GM04503 (cell line): Measurements from ENCODE around the gene IQGAP2.
"Not testable (repeated sequence)": the region's sequence is repeated elsewhere in the genome, so short reads cannot be mapped to it uniquely, and the experiment has no call there.

Experiments
- DNase-seq: peaks from one replicate; pipeline ENCODE4 v3.0.0-alpha.2; 2012; ENCODE audit warnings: low read depth

IQGAP2 gene

DNA sequence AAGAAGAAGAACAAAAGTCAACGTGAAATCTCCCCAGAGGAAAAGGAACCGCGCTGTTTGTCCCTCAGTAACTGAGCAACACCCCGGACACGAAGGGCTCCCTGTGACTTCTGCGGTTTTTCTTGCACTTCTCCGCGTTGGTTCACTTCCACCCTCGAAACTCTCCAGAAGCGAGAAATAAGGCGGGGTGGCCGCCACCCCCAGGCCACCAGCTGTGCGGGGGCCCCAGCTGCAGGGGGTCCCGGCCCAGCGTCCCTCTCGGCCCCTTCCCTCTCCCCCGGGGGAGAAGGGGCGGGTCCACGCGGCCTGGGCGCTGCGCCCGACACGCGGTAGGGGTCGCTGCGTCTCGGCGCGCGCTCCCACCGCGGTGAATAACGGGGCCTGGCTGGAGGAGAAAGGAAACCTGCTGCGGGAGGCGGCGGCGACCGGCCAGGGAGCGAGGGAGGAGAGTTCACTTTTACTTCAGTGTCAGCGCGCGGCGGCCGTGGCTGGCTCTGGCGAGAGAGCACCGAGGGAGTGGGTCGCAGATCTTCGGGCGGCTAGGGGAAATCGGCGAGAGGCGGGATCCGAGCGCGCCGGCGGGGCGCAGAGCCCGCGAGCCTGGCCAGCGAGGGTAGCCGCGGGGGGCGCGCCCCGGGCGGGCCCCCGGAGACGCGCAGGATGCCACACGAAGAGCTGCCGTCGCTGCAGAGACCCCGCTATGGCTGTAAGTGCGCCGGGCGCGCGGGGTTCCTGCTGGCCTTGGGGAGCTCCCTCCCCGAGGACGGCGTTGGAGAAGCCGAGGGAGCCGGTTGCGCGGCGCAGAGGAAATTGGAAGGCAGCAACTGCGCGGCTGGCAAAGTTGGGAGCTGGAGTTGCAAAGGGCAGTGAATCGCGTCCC lies at the start of gene IQGAP2:
TSS of gene IQGAP2 (plus strand) at position 400 of the 880 bp plus-strand sequence. CDS start at position 661, 261 bp downstream.
- DNase-seq: no peak

DNA sequence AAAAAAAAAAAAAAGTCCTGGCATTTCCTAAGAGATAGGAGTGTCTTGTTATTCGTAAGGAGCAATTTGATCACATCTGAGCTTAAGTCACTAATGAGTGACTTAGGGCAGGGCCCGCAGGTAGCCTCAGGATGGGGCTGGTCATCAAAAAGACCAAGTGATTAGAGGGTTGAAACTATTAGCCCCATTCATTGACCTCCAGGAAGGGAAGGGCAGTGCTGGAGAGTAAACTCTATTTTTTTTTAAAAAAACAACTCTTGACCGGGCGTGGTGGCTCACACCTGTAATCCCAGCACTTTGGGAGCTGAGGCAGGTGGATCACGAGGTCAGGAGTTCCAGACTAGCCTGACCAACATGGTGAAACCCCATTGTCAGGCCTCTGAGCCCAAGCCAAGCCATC lies 46.2 kb upstream of the IQGAP2 start:
- DNase-seq: no peak

DNA sequence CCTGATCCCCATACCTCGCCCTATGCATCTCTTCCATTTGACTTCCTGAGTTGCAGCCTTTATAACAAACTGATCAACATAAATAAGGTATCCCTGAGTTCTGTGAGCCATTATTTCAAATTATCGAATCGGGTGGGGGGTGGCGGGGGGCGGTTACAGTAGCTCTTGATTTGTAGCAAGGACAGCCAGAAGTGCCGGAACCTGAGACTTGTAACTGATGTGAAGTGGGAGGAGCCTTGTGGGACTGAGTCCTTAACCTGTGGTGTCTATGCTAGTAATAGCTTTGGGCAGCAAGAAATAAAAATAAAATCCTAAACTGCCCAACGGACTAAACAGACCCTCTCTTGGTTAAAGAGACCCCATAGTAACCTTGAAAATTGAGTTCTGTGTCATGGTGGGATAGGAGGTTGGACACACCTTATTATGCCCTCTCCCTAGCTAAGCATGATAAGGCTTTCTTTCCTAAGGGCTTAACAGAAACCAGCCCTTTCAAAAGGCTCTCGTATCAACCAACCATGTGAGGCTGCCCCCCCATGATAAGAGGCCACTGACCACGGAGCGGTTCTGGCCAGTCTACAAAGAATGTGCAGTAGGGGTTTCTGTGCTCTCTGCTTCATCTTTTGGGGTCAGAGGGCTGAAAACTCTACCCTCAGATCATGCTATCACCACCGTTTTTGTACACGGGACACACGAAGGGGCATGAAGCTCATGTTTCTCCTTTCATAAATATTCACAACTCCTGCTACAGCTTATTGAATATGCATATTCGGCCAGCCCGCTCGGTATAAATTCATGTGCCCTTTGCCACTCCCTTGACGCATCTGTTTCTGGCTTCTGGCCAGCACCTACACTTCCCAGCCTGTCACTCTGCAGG lies 39.5 kb upstream of the IQGAP2 start:
- no peak for DNase-seq

DNA sequence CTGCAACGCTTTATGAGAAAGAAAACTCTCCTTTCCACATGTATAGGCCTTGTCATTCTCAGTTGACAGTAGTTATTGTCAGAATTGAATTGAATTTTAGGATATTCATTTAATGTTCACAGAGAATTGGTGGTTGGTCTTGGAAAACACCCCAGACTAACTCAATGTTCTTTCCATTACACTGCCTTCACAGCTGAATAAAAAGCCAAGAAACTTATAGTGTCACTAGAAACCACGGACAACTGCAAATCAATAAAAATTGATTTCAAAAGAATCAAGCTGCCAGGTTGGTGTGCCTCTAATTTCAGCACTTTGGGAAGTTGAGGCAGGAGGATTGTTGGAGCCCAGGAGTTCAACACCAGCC lies 38.9 kb upstream of the IQGAP2 start:
- DNase-seq: no peak

- DNase-seq: no peak
Measured at GRCh38 chr5:76365561-76365960, 37.5 kb upstream of the IQGAP2 start.

DNA sequence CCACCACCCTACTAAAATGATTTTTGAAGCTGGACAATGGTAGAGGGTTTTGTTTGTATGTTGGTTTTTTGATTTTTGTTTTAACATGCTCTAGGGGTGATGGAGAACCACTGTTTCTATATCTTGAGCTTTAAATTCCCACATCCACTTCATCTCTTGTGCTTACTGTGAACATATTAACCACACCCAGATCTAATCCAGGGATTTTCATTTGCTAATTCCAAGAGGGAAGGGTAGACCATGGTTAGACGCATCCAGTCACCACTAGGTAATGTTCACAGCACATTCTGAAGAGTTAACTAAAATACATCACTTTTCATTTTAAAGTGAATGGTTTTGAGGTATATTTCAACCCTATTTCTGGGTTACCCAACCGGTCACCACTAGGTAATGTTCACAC lies 36.5 kb upstream of the IQGAP2 start:
- DNase-seq: no peak

- DNase-seq: no peak
Measured at GRCh38 chr5:76367623-76368371, 35.3 kb upstream of the IQGAP2 start.

DNA sequence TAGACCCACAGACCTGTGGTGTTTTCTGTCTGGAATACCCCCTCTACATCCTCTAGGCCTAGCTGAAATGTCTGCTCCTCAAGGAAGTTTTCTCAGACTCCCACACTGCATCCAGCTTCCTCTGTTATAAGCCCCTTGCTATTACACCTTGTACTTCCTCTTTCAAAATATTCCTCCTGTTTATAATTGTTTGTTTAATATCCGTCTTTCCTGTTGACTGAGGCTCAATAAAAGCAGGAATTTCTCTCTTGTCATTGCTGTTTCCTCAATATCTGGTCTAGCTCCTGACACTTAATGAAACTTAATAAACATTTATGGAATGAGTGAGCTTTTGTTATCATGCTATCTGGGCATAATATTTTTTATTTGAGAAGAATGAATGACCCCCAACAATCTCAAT lies 34.1 kb upstream of the IQGAP2 start:
- DNase-seq: no peak

DNA sequence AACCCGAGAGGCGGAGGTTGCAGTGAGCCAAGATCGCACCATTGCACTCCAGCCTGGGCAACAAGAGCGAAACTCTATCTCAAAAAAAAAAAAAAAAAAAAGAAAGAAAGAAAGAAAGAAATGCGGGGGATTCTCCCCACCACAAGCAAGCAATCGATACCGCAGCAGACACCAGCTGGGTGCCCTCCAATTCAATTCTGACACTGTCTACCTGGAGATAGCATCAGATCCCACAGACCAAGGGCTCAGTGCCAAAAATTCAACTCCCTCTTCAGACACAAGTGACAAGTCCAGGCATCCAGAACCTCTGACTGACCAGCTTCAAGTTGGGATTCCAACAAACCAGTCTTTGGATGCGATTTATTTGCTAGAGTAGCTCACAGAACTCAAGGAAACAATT lies 33.4 kb upstream of the IQGAP2 start:
- DNase-seq: not testable (repeated sequence)

GRCh38 chr5:76371960-76372322 lies 31.1 kb upstream of the IQGAP2 start:
- DNase-seq: no peak

DNA sequence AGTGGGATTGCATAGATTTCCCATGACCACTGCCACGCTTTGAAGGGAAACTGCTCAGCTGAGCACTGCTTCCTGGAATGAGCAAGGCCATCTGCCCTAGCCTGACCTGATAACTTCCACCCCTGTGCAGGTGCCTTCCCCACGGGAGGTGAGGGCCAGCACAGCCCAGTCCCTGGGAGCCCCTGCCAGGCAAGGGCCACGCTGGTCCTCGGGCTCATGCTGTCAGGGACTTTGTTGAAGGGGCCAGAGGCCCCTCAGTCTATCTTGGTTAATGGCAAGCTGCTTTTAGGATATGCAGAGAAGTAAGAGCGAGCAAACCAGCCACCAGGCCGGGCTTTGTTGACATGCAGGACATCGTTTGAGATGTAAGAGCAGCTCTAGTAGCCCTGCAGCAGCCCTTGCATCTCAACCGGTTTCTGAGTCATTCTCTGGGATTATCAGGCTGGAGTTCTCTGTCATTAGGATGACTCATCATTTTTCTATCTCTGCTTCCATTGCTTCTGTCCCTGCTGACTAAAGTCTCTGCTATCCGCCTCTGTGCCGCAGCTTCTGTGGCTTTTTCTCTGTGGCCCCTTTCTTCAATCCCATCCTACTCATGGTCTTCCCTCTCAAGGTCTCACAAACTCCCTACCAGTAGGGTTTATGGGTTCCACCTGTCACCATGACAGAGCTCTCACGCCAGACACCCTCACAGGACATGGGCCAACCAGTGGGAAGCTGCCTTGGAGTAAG lies 30.6 kb upstream of the IQGAP2 start:
- peak; percentile 69 for DNase-seq

GRCh38 chr5:76376148-76376865 lies 26.8 kb upstream of the IQGAP2 start:
- DNase-seq: no peak

GRCh38 chr5:76376866-76377230 lies 26.2 kb upstream of the IQGAP2 start:
- DNase-seq: no peak

GRCh38 chr5:76378355-76378754 lies 24.7 kb upstream of the IQGAP2 start:
- no peak for DNase-seq

DNA sequence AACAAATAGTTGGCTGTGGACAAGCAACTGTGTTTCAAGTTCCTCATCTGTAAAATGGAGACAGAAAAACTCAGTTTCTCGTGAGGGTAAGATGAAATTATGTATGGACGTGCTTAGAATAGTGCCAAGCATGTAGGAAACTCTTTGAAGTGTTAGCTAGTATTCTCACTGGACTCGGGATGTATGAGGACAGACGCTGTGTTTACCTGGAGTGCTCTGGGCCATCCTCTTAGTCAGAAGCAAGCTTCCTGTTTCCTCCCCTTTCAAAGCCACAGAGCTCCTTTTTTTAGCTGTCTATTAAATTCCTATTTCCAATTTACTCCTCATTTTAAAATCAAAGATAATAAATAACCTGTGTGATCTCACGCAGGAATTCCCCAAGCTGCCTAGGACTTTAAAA lies 23.8 kb upstream of the IQGAP2 start:
- no peak for DNase-seq

DNA sequence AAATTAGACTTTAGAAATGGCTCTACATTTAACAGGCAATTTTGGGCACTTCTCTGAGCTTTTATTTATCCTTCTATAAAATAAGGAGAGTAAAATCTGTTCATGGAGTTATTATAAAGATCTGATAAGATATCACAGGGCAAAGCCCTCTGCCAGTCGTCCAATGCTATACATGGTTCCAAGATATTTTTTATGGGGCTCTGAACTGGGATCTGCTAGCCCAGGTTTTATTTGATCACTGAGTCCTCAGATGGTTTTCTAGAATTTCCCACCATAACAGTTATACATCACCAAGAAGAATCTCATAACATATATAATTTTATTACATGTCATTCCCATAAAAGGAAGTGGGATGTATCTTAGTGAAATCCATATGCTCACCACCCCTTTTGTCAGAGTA lies 23.2 kb upstream of the IQGAP2 start:
- DNase-seq: no peak

DNA sequence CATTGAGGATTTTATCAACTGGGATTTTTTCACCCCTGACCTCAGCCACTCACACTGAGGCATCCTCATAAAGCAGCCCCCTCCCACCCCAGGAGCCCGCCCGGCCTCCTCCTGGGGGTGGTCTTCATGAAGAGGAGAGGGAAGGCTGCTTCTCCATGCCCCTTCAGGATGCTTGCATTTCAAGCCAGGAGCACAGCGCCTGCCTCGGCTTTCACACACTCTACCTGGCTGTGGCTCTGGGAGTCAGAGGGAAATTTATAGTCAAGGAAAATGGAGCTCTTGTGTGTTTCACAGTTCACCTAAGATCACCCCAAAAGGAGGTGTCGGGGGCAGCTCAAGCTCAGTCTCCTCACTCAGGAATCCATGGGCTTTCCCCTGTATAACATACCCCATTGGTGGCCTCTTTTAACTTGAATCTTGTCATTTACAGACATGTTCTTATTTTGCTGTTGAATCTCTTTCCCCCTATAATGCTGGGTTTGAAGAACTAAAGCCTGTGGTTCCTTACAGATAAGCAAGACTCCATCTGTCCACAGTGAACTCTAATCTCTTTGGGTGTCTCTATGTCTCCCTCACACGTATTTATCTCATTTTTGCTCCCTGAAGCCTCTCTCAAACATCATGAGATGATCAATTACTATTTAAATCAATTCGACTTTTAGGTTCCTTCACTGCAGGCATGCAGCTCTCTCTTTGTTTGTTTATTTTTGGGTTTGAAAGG lies 22.6 kb upstream of the IQGAP2 start:
- DNase-seq: no peak

DNA sequence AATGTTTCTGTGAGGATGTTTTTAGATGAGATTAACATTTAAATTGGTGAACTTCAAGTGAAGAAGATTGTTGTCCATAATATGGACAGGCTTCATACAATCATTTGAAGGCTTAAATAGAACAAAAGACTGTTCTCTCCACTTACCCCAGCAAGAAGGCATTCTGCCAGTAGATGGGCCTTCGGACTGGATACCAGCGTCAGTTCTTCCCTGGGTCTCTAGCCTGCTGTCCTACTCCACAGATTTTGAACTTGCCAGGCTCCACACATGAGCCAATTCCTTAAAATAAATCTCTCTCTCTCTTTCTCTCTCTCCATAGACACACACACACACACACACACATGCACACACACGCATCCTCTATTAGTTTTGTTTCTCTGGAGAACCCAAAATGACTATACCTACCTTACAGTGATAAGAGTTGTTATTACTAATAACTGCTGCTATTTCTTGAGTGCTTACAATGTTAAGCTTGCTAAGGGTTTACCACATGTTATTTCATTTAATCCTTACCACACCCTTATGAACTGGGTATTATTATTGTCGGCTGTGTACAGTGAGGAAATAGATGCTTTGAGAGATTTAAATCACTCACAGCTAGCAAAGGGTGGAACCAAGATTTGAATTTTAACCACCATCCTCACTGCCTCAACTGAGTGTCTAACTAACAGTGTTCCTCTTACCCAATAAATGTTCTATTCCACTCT lies 19.8 kb upstream of the IQGAP2 start:
- no peak for DNase-seq

- no peak for DNase-seq
Measured at GRCh38 chr5:76384189-76384588, 18.9 kb upstream of the IQGAP2 start.

- DNase-seq: no peak
Measured at GRCh38 chr5:76384705-76385104, 18.4 kb upstream of the IQGAP2 start.
